NB4 (cell line): Measurements from ENCODE around the gene MTA2.
"Not testable (repeated sequence)": the region's sequence is repeated elsewhere in the genome, so short reads cannot be mapped to it uniquely, and the experiment has no call there.

Source experiments
- CTCF ChIP-seq: IDR thresholded peaks from one replicate; pipeline ENCODE4 v1.5.1; 2012; ENCODE audit warnings: low read depth, low read length
- POLR2A ChIP-seq: IDR thresholded peaks from 2 replicates; pipeline ENCODE4 v1.6.1; 2011; ENCODE audit warnings: mild to moderate bottlenecking; ENCODE audit not compliant: insufficient read length; ENCODE audit errors: extremely low read depth
- TF ChIP-seq, protein P1 (sequence below): IDR thresholded peaks from 2 replicates; pipeline ENCODE4 v1.6.1; 2011; ENCODE audit warnings: low read depth, low read length

DNA sequence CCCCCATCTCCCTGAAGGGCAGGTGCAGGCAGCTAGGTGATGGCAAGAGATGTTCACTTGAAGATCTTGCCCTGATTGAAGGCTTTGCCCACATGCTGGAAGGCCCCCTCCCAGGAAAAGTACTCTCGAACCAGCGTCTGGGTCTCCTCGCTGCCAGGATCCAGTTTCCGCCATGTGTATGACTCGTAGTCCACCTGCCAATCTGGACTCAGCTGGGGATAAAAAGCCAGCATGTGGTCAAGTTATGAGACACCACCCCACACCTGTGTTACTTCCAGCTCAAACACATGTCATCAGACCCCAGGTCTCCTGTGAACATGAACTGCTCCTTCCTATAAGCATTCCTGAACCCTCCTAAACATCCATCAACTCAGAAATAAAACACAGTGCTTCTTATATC lies 42.0 kb downstream of the MTA2 start:
- not testable (repeated sequence) for TF ChIP-seq CTCF, POLR2A
- TF ChIP-seq, protein P1, sequence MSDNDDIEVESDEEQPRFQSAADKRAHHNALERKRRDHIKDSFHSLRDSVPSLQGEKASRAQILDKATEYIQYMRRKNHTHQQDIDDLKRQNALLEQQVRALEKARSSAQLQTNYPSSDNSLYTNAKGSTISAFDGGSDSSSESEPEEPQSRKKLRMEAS: not testable (repeated sequence)
